K562 (cell line): Measurements from ENCODE around the gene ADGRB3.

Experiments used
- BCL6 ChIP-seq: fragments of 250-450 bp; sonication (Bioruptor Pico); IDR thresholded peaks from 2 replicates; pipeline ENCODE4 v1.4.0; 2020
- CREB1 ChIP-seq, 2 experiments: sonication (generic) in 1 of 2; formaldehyde crosslinking in 1 of 2; IDR thresholded peaks; 2 replicates each; pipeline versions ENCODE4 v1.6.1 to v1.8.0; 2012 to 2022; ENCODE audit warnings: inconsistent platforms in 1 of 2, mild to moderate bottlenecking in 1 of 2, missing genetic modification reagents in 1 of 2, moderate library complexity in 1 of 2
- CTCF ChIP-seq, 3 experiments: IDR thresholded peaks in 2 of 3; conservative IDR thresholded peaks in 1 of 3; 2 replicates each; pipeline ENCODE4 v1.5.1; 2011 to 2012; ENCODE audit warnings: low read length in 3 of 3, mild to moderate bottlenecking in 3 of 3, control low read depth in 2 of 3, improper control_type of control experiment in 1 of 3, inconsistent platforms in 1 of 3, low read depth in 1 of 3, mixed read lengths in 1 of 3, moderate library complexity in 1 of 3; ENCODE audit not compliant: insufficient read depth in 2 of 3
- DPF2 ChIP-seq: fragments of 450-650 bp; IDR thresholded peaks from 2 replicates; pipeline ENCODE4 v1.6.1; 2016
- PCBP2 ChIP-seq: fragments of 200-400 bp; formaldehyde crosslinking; IDR thresholded peaks from 2 replicates; pipeline ENCODE4 v1.6.1; 2018; ENCODE audit warnings: low read length, low read depth, mild to moderate bottlenecking, moderate library complexity; ENCODE audit not compliant: poor library complexity, severe bottlenecking
- RNF2 ChIP-seq: sonication (generic); IDR thresholded peaks from 2 replicates; pipeline ENCODE4 v1.6.1; 2016
- SP2 ChIP-seq: IDR thresholded peaks from 2 replicates; pipeline ENCODE4 v1.6.1; 2011; ENCODE audit warnings: mild to moderate bottlenecking, low read depth, low read length, moderate library complexity; ENCODE audit not compliant: poor library complexity, severe bottlenecking; ENCODE audit errors: extremely low read depth
- TRIM28 ChIP-seq: fragments of 450-650 bp; IDR thresholded peaks from 2 replicates; pipeline ENCODE4 v1.6.1; 2017
- ZNF212 ChIP-seq: fragments of 450-650 bp; formaldehyde crosslinking; IDR thresholded peaks from 2 replicates; pipeline ENCODE4 v1.4.0; 2020; ENCODE audit warnings: mild to moderate bottlenecking

GRCh38 chr6:69294407-69294806, 659.3 kb downstream of the ADGRB3 start:
- TF ChIP-seq DPF2 (no peak), CTCF (IDR thresholded peaks at IDR 0.05 in 2 of 3, conservative IDR thresholded peaks at IDR 0.05 in 1 of 3; ENCODE audit: insufficient read depth in 2 of 3, low read depth in 1 of 3, low read length in 3 of 3) (no peak), BCL6 (CRISPR knock-in tag) (no peak), SP2 (no peak), ZNF212 (CRISPR knock-in tag) (no peak), TRIM28 (no peak), PCBP2 (no peak), RNF2 (no peak), CREB1 (IDR thresholded peaks at IDR 0.05) (no peak), CREB1 (CRISPR knock-in tag; IDR thresholded peaks at IDR 0.05) (no peak)
